ENCODE results near the gene PLPPR1.

Gene PLPPR1

DNA sequence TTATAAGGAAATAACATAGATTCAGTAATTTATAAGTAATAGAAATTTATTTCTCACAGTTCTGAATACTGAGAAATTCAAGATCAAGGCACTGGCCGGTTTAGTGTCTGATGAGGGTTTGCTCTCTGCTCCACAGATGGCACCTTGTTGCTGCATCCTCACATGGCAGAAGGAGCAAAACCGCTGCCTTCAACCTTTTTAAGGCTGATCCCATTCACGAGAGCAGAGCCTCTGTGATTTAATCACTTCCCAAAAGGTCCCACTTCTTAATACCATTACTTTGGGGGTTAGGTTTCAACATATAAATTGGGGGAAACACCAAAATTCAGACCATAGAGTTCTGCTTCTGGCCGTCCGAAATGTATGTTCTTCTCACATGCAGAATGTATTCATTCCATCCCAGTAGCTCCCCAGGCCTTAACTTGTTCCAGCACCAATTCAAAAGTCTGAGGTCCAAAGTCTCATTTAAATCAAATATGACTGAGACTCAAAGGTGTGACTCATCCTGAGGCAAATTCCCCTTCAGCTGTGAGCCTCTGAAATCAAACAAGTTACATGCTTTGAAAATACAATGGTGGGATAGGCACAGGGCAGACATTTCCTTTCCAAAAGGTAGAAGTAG lies 325.7 kb downstream of the PLPPR1 start:
- H3K4me2 ChIP-seq (ENCODE audit: low read depth, low read length): no peak overlapping the region
- no peaks in the 10 kb centered on the region for H3K4me1 ChIP-seq (ENCODE audit: low read length)
- no peaks in the 10 kb centered on the region for H3K36me3 ChIP-seq (replicated peaks; ENCODE audit: insufficient read depth, low read length)
- TF ChIP-seq EZH2phosphoT487 (IDR thresholded peaks at IDR 0.05; ENCODE audit: low read length): no peak
- TF ChIP-seq, protein P1, sequence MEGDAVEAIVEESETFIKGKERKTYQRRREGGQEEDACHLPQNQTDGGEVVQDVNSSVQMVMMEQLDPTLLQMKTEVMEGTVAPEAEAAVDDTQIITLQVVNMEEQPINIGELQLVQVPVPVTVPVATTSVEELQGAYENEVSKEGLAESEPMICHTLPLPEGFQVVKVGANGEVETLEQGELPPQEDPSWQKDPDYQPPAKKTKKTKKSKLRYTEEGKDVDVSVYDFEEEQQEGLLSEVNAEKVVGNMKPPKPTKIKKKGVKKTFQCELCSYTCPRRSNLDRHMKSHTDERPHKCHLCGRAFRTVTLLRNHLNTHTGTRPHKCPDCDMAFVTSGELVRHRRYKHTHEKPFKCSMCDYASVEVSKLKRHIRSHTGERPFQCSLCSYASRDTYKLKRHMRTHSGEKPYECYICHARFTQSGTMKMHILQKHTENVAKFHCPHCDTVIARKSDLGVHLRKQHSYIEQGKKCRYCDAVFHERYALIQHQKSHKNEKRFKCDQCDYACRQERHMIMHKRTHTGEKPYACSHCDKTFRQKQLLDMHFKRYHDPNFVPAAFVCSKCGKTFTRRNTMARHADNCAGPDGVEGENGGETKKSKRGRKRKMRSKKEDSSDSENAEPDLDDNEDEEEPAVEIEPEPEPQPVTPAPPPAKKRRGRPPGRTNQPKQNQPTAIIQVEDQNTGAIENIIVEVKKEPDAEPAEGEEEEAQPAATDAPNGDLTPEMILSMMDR (IDR thresholded peaks at IDR 0.05; ENCODE audit: low read length): no peak
- TF ChIP-seq EZH2 (optimal IDR thresholded peaks at IDR 0.05; ENCODE audit: low read depth, low read length): no peak
- no peak overlapping the region for H3K4me3 ChIP-seq (ENCODE audit: low read length)
- no peaks in the 10 kb centered on the region for H3K9me3 ChIP-seq (replicated peaks; ENCODE audit: insufficient read depth, low read length)
- no peaks in the 10 kb centered on the region for H3F3A ChIP-seq (ENCODE audit: insufficient read depth, low read length)
- H3K79me2 ChIP-seq (ENCODE audit: low read length): no peaks in the 10 kb centered on the region
- no peaks in the 10 kb centered on the region for H4K20me1 ChIP-seq (ENCODE audit: insufficient read depth, low read length)
- H2AFZ ChIP-seq (ENCODE audit: low read length): no peak overlapping the region
- H3K9me2 ChIP-seq (replicated peaks; ENCODE audit: insufficient read depth, low read length): no peaks in the 10 kb centered on the region
- DNase-seq: no peak
- no peak overlapping the region for H3K9ac ChIP-seq (ENCODE audit: low read length)
- no peak overlapping the region for H3K27ac ChIP-seq (ENCODE audit: low read length)
- no peaks in the 10 kb centered on the region for H3K27me3 ChIP-seq (replicated peaks; ENCODE audit: insufficient read depth, low read length)

DNA sequence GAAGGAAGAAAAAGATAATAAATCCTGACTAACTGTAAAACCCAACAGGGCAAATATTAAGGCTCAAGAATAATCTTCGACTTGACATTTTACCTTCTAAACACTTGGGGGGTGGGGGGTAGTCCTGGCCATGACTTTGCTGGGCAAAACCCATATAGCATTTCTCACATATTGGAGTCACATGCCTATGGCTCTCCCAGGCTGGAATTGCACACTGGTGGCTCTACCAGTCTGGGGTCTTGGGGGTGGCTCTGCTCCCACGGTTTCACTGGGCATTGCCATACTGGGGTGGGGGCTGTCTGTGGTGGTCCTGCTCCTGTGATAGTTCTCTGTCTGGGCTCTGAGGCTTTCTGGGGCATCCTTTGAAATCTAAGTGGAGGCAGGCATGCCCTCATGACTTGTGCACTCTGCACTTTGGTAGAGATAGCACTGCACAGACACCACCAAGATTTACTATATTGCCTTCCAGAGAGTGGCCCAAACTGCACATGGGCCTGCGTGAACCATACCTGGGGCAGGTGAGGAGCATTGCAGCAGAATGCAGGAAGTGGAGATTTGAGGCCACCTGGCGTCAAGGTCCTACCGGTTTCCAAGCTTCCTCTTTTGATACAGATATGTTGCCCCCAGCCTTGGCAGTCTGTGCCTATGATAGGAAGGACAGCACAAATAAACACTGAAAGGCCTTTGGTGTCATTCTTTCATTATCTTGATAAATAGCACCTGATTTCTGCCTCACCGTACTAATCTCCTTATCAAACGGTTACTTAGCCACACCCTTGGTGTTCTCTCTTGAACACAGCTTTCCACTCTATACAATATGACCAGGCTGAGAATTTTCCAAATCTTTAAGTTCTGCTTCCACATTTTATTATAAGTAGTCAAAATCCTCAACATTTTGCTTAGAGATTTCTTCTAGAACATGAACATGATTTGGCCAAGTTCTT lies 326.5 kb downstream of the PLPPR1 start:
- Histone ChIP-seq H3K4me1 (ENCODE audit: low read length) (no peaks in the 10 kb centered on the region), H3K9me2 (replicated peaks; ENCODE audit: insufficient read depth, low read length) (no peaks in the 10 kb centered on the region), H3K36me3 (replicated peaks; ENCODE audit: insufficient read depth, low read length) (no peaks in the 10 kb centered on the region), H3K9me3 (replicated peaks; ENCODE audit: insufficient read depth, low read length) (no peaks in the 10 kb centered on the region), H3K27me3 (replicated peaks; ENCODE audit: insufficient read depth, low read length) (no peaks in the 10 kb centered on the region), H2AFZ (ENCODE audit: low read length) (no peak overlapping the region), H3K4me2 (ENCODE audit: low read depth, low read length) (no peak overlapping the region), H3K9ac (ENCODE audit: low read length) (no peak overlapping the region), H3K4me3 (ENCODE audit: low read length) (no peak overlapping the region), H3F3A (ENCODE audit: insufficient read depth, low read length) (no peaks in the 10 kb centered on the region), H3K27ac (ENCODE audit: low read length) (no peak overlapping the region), H4K20me1 (ENCODE audit: insufficient read depth, low read length) (no peaks in the 10 kb centered on the region), H3K79me2 (ENCODE audit: low read length) (no peaks in the 10 kb centered on the region)
- DNase-seq: no peak
- TF ChIP-seq EZH2 (optimal IDR thresholded peaks at IDR 0.05; ENCODE audit: low read depth, low read length): no peak
- no peak for TF ChIP-seq EZH2phosphoT487 (IDR thresholded peaks at IDR 0.05; ENCODE audit: low read length)
- TF ChIP-seq, protein P1 (IDR thresholded peaks at IDR 0.05; ENCODE audit: low read length): no peak

DNA sequence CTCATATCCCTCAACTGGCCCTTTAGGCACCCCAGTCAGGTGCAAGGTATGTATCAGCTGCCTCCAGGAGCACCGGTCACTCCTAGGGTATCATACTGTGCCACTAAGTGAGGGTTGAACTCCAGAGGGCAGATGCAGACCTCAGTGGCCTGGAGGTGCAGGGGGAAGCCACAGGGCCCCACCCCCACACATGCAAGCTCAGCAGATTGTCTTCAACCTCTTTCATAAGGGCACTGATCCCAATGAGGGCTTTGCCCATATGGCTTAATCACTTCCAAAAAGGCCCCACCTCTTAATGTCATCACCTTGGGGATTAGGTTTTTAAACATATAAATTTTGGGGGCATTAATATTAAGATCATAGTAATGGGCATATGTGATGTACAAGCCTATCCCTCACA lies 328.1 kb downstream of the PLPPR1 start:
- no peaks in the 10 kb centered on the region for H3K36me3 ChIP-seq (replicated peaks; ENCODE audit: insufficient read depth, low read length)
- no peaks in the 10 kb centered on the region for H4K20me1 ChIP-seq (ENCODE audit: insufficient read depth, low read length)
- no peak overlapping the region for H2AFZ ChIP-seq (ENCODE audit: low read length)
- no peak overlapping the region for H3K9ac ChIP-seq (ENCODE audit: low read length)
- no peaks in the 10 kb centered on the region for H3F3A ChIP-seq (ENCODE audit: insufficient read depth, low read length)
- H3K4me3 ChIP-seq (ENCODE audit: low read length): no peak overlapping the region
- no peaks in the 10 kb centered on the region for H3K27me3 ChIP-seq (replicated peaks; ENCODE audit: insufficient read depth, low read length)
- H3K4me1 ChIP-seq (ENCODE audit: low read length): no peaks in the 10 kb centered on the region
- H3K9me3 ChIP-seq (replicated peaks; ENCODE audit: insufficient read depth, low read length): no peaks in the 10 kb centered on the region
- no peak overlapping the region for H3K4me2 ChIP-seq (ENCODE audit: low read depth, low read length)
- no peaks in the 10 kb centered on the region for H3K9me2 ChIP-seq (replicated peaks; ENCODE audit: insufficient read depth, low read length)
- DNase-seq: no peak
- H3K27ac ChIP-seq (ENCODE audit: low read length): no peak overlapping the region
- no peak for TF ChIP-seq EZH2phosphoT487 (IDR thresholded peaks at IDR 0.05; ENCODE audit: low read length)
- TF ChIP-seq EZH2 (optimal IDR thresholded peaks at IDR 0.05; ENCODE audit: low read depth, low read length): no peak
- TF ChIP-seq, protein P1 (IDR thresholded peaks at IDR 0.05; ENCODE audit: low read length): no peak
- H3K79me2 ChIP-seq (ENCODE audit: low read length): no peaks in the 10 kb centered on the region
